Suprapubic skin (tissue), 4 donors: ENCODE measurements around the gene RPL35A.

ENCODE experiments used
- POLR2A ChIP-seq, 2 donors: fragments of 450-650 bp; IDR thresholded peaks; one replicate each; pipeline ENCODE4 v1.6.1; 2017; ENCODE audit warnings: antibody characterized with exemption in 2 of 2, mild to moderate bottlenecking in 2 of 2, moderate library complexity in 2 of 2
- POLR2AphosphoS5 ChIP-seq, 3 donors: sonication (generic); formaldehyde crosslinking; IDR thresholded peaks; one replicate each; pipeline ENCODE4 v1.6.1; 2017; ENCODE audit warnings: antibody characterized with exemption in 3 of 3
- TF ChIP-seq, protein P1 (sequence below), 2 donors: fragments of 200-600 bp in 1 of 2; fragments of 450-650 bp in 1 of 2; sonication (generic) in 1 of 2; IDR thresholded peaks; one replicate each; pipeline ENCODE4 v1.5.1; 2016 to 2019; ENCODE audit warnings: antibody characterized with exemption in 2 of 2, mild to moderate bottlenecking in 1 of 2, moderate library complexity in 1 of 2

DNA sequence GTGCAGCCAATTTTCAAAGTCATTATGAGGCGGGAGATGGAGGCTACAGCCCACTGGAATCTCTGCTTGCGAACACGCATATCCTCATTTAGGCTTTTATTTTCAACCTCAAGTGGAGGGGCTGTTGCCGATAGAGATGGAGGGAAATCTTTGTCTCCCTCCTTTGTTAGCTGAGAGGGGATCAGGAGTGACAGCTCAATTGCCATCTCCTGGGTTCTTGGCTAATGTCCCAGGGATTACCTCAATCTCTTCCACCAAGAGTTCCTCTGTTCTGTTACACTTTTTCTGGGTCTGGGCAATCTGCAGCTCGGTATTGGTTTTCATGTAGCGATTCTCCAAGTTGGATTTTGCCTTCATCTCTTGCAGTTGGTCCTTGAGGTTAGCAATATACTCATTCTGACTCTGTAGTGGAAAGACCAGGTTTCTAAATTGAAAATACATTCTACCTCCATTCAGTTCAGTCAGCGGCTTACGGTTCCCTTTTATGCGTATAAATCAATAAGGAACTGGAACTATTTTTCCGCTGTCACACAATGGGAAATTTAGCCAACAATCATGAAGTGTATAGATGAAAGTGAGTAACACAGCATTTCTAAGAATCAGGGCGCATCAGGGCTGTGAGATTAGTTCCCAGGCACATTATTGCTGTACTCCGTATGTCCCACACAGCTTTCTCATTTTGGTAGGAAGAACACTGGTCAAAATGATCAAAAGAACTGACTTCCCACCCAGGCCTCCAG is 36.2 kb upstream of the RPL35A start:
- TF ChIP-seq, protein P1, sequence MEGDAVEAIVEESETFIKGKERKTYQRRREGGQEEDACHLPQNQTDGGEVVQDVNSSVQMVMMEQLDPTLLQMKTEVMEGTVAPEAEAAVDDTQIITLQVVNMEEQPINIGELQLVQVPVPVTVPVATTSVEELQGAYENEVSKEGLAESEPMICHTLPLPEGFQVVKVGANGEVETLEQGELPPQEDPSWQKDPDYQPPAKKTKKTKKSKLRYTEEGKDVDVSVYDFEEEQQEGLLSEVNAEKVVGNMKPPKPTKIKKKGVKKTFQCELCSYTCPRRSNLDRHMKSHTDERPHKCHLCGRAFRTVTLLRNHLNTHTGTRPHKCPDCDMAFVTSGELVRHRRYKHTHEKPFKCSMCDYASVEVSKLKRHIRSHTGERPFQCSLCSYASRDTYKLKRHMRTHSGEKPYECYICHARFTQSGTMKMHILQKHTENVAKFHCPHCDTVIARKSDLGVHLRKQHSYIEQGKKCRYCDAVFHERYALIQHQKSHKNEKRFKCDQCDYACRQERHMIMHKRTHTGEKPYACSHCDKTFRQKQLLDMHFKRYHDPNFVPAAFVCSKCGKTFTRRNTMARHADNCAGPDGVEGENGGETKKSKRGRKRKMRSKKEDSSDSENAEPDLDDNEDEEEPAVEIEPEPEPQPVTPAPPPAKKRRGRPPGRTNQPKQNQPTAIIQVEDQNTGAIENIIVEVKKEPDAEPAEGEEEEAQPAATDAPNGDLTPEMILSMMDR (IDR thresholded peaks at IDR 0.05), result no peak
- TF ChIP-seq POLR2A (IDR thresholded peaks at IDR 0.05) (no peak), POLR2AphosphoS5 (IDR thresholded peaks at IDR 0.05) (no peak)
